Measurements from ENCODE around the gene UBE2G2.

UBE2G2 gene

GRCh38 chr21:44815225-44815624, 13.6 kb upstream of the UBE2G2 start:
- no peak for DNase-seq

GRCh38 chr21:44814498-44815023, 12.9 kb upstream of the UBE2G2 start:
- no peak for DNase-seq

DNA sequence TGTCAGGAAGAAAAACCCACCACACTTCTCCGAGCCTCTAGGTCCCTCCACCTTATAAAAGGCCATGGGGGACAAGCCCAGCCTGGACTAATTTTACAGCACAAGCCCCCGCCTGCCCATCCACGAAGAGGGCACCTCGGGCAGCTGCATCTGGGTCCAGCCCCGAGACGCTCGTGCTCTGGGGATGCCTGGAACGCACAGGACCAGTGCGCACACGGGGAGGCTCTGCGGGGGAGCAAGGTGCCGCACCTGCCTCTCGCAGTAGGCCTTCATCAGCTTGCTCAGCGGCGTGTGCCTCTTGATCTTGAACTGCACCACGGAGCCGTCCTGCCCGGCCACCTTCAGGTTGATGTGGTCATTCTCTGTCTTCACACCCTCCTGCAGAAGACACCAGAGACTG, 12.1 kb upstream of the UBE2G2 start:
- no peak for DNase-seq

DNA sequence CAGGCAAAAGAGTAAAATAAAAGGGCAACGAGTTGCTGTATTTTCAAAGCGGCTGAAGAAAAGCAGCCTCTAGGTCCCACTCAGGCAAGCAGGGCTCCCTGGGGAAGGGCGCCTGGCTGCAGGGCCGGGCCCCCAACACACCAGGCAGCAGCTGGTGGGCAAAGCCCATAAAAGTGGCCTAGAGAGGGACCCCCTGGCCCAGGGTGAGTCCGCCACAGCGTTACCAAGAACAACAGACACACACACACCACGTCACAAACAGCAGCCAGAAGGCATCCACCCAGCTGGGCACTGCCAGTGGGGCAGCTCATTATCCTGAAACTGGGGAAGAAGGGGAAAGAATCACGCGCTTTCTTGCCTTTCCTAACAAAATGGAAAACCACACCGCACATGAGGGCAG, 11.5 kb upstream of the UBE2G2 start:
- no peak for DNase-seq

DNA sequence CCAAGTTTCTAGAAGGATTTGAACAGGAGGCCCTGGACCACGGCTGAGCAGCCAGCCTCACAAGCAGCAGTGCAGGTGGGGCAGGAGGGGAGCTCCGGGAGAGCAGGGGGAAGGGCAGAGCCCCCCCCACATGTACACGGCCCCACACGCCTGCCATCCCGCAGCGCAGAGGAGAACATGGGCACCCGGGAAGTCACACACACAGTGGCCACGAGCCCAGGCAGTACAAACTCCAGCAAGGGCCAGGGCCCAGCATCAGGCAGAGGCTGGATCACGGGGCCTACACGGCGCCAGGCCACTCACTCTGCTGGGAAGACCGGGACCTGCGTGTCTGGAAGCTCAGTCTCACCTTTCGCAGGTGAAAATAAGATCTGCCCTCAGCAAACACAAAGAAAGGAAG, 11.0 kb upstream of the UBE2G2 start:
- DNase-seq = no peak

- no peak for DNase-seq
Observed at GRCh38 chr21:44810779-44811178, 9.2 kb upstream of the UBE2G2 start.

DNA sequence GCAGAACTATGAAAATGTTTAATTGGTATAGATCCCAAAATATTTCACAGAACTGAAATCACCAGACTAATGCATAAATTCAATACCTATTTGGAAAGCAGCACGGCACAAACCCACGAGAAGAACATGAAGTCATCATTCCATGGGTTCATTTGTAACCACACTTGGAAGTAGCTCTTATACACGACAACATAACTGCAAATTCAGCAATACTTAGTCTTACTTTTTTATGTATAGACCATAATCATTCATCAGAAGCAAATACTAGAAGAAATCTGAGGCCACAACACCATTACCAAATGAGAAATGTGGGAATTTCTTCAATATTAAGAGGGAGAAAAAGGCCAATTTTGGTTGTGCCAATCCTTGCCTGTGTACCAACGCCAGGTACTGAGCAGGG, 4.2 kb upstream of the UBE2G2 start:
- no peak for DNase-seq

- no peak for DNase-seq
Observed at GRCh38 chr21:44805226-44805625, 3.6 kb upstream of the UBE2G2 start.

DNA sequence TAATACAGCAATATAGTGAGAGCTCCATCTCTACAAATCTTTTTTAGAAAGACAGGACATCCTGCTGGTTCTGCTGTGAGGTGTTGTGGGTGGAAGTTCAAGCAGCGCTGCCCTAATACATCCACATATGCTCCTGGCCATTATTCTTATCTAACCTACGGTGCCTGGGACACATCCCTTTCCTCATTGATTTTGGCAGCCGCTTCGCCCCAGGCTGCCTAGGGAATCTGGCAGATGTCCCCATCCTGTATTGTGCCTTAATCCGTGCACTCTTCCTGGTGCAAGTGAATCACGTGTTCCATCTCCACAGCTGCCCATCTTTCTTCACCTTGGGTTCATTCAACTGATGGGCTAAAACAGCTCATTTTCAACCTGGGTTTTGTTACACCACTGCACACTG, 3.1 kb upstream of the UBE2G2 start:
- no peak for DNase-seq

- DNase-seq = no peak
Observed at GRCh38 chr21:44803651-44804050, 2.0 kb upstream of the UBE2G2 start.

DNA sequence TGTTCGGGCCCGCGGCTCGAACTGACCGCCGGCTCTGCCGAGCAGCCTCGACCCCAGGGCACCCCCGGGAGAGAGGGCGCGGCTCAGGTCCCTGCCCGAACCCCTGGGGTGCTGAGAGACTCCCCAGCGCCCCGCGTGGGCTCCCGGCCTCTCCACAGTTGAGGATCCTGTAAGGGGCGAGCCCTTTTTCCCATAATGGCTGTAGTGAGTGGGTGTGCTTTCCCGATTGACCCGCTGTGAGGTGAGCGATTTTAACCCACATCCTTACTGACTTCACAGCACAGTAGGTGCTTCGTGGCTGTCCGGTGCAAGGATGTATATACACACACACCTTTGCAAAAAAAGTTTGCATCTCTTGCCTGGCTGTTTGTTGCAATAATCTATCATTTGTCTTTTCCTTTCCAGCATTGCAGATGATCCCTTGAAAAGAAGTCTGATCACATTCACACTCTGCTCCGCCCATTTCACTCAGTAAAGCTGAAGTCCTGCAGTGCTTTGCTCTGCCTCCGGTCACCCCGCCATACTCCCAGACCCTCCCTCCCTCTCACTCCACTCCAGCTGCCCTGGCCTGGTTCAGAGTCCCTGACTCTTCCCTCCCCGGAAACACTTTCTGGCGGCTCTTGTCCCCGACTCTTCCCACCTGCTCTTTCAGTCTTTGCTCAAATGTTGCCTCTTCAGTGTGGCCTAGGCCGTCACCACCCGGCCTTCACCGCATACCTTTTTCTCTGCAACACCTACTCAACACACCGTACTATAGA, 955 bp upstream of the UBE2G2 start:
- DNase-seq = no peak

DNA sequence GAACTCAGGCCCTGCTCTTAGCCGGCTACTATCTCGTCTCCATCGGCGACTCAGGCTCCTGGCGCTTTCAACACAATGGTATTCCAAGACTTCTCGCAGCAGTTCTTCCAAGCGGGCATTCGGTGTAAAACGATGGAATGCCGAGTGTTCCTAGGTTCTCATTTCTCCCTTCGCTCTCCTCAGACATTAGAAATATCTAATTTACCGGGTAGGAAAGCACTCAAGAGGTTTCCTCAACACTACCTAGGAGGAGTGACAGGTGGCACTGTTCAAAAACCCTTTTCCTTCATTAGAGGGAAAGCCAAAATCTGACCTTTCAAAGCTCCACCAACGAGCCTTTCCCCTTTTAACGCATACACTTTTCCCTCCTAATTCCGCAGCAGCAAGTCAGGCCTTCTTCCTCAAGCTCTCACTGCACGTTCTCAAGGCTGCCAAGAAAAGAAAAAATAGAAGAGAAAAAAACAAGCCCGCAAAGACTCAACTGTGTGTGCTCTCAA, 601 bp downstream of the UBE2G2 start:
- no peak for DNase-seq

DNA sequence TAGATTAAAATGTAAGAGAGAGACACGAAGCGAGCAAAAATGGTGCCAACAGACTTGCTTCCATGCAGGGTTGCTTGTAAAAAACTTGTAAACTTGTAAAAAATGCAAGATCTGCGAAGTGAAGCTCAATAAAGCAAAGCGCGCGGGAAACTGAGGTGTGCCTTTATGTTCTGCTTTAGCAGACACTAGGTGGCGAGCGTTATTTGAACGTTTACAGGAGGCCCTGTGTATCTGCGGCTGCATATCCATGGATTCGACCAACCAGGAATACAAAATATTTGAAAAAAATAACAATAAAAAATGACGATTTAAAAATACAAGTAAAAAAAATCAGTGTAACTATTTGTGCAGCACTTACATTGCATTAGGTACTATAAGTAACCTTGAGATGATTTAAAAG, 1.5 kb downstream of the UBE2G2 start:
- DNase-seq = peak; percentile 48

DNA sequence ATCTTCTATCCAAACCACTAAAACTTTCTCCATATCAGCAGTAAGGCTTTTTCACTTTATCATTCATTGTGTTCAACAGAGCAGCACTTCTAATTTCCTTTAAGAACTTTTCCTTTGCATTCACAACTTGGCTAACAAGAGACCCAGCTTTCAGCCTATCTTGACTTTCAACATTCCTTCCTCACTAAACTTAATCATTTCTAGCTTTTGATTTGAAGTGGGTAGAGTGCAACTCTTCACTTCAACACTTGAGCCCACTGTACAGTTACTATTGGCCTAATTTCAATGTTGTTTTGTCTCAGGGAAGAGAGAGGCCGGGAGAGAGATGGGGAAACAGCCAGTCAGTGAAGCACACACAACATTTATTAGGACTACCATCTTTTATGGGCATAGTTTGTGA, 2.0 kb downstream of the UBE2G2 start:
- DNase-seq = no peak

DNA sequence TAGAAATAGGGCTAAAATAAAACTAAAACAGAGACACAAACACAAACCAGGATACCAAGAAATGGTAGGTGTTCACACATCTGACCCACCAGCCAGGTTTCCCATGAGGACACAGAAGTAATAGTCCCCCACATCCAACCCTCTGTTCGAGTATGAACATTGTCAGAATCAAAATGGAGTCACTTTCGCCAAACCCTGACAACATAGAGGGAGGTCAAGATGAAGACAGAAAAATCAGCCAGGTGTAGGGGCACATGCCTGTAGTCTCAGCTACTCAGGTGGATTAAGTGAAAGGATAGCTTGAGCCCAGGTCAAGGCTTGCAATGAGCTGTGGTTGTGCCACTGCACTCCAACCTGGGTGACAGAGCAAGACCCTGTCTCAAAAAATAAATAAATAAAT, 3.8 kb downstream of the UBE2G2 start:
- DNase-seq = no peak

- no peak for DNase-seq
Observed at GRCh38 chr21:44795342-44795741, 6.3 kb downstream of the UBE2G2 start.

DNA sequence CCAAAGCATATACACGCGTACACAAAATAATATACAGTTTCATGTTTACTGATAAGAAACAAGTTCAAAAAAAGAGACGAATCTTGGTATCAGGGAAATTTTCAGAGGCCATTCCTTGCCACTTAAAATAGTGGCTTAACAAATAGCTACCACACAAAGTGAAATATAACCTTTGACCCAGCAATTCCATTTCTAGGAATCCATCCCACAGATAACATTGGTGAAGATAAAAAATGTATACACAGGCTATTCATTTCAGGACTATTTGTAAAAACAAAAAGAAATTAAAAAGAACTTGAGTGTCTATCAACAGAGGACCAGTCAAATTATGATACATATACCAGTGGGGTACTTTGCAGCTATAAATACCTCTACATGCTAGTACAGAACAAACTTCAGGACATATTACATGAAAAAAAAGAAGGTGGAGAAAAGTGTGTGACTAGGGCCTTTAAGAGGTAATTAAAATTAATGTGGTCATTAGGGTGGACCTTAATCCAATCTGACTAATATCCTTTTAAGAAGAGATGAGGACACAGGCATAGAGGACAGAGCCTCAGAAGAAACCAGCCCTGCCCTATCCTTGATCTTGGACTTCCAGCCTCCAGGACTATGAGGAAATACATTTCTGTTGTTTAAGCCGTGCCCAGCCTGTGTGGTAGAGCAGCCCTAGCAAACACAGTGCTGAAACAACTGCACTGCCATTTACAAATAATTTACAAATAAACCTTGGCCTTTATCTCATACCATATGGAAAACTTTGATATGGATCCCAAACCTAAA, 7.8 kb downstream of the UBE2G2 start:
- no peak for DNase-seq

DNA sequence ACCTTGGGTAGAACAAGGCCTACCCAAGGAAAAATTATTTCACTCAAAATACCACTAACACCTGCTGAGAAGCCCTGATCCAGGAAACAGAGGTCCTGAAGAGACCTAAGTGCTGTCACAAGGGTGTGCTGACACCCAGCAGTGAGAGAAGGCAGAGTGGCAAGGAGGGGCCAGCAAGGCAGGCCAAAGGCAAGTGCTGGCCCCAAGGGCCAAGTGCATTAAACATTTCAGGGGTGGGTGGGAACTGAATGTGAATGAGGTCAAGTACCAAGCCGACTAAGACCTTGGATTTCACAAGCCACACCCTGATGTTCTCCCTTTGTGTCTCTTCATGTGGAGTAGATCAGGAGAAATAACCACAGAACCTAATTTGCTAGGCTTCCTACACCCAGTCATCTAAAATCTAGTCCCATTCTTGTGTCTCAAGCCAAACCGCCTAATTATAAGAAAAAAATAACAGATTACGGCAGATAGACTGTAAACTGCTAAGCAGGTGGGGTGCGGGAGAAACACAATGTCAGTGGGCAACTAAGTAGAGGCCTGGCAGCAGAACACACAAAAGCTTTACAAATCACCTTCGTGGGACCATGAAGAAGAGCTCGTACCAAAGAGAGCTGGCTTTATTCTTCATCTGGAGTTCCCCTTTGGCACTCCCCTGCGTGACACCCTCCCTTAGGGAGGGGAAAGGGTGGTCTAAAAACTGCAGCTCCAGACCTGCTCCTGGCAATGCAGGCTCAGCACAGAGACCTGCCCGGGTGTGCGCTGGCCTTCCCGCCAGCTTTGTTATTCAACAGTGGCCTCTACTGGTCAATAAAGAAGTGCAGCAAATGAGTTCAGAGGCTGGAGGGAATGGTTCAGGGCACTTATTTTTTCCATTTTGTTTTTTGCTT, 8.7 kb downstream of the UBE2G2 start:
- DNase-seq = peak; percentile 59

DNA sequence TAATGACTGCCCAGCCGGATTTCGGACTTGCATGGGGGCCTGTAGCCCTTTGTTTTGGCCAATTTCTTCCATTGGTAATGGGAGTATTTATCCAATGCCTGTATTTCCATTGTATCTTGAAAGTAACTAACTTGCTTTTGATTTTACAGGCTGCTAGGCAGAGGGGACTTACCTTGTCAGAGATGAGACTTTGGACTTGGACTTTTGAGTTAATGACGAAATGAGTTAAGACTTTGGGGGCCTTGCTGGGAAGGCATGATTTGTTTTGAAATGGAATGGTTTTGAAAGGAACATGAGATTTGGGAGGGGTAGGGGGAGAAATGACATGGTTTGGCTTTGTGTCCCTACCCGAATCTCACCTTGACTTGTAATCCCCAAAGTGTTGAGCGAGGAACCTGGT, 9.6 kb downstream of the UBE2G2 start:
- DNase-seq = no peak

- DNase-seq = no peak
Observed at GRCh38 chr21:44791246-44791645, 10.4 kb downstream of the UBE2G2 start.

DNA sequence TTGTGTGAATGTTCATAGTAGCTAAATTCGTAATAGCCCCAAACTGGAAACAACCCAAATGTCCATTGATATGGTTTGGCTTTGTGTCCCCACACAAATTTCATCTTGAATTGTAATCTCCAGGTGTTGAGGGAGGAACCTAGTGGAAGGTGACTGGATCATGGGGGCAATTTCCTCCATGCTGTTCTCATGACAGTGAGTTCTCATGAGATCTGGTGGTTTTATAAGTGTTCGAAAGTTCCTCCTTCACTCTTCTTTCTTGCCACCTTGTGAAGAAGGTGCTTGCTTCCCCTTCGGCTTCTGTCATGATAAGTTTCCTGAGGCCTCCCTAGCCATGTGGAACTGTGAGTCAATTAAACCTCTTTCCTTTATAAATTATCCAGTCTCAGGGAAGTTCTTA, 11.3 kb downstream of the UBE2G2 start:
- no peak for DNase-seq

GRCh38 chr21:44789880-44790279, 11.7 kb downstream of the UBE2G2 start:
- peak; percentile 50 for DNase-seq

Data from fibroblast of skin of abdomen (primary cell).